Karpas-422 (cell line): Measurements from ENCODE around the gene PXDC1. TPM values are rescaled to one million over a fixed set of nuclear protein-coding genes. Genes with fewer than 3 reads are reported as not detected.

Experiments
- DNase-seq: peaks from one replicate; pipeline ENCODE4 v3.0.0-alpha.2; 2015
- H2AFZ ChIP-seq: fragments of 200-600 bp; sonication (generic); 2 replicates; pipeline ENCODE4 v1.6.1; 2014; ENCODE audit warnings: antibody characterized with exemption, low read length, mixed read lengths
- H3K27ac ChIP-seq: fragments of 200-600 bp; sonication (generic); 2 replicates; pipeline ENCODE4 v1.5.1; 2014; ENCODE audit warnings: mild to moderate bottlenecking, low read length, moderate library complexity
- H3K27me3 ChIP-seq: fragments of 200-600 bp; sonication (generic); 2 replicates; pipeline ENCODE4 v1.6.1; 2014; ENCODE audit warnings: low read length, mixed read lengths
- H3K36me3 ChIP-seq: fragments of 200-600 bp; sonication (generic); 2 replicates; pipeline ENCODE4 v1.6.1; 2014; ENCODE audit warnings: low read length, mixed read lengths; ENCODE audit not compliant: insufficient read depth
- H3K4me1 ChIP-seq: fragments of 200-600 bp; sonication (generic); 2 replicates; pipeline ENCODE4 v1.6.1; 2014; ENCODE audit warnings: mild to moderate bottlenecking, low read length, mixed read lengths
- H3K4me2 ChIP-seq: fragments of 200-600 bp; sonication (generic); 2 replicates; pipeline ENCODE4 v1.6.1; 2014; ENCODE audit warnings: low read length, low read depth, mild to moderate bottlenecking; ENCODE audit not compliant: poor library complexity, severe bottlenecking
- H3K4me3 ChIP-seq: fragments of 200-600 bp; sonication (generic); 2 replicates; pipeline ENCODE4 v1.5.1; 2014; ENCODE audit warnings: mild to moderate bottlenecking, antibody characterized with exemption, low read length, mixed read lengths
- H3K79me2 ChIP-seq: fragments of 200-600 bp; sonication (generic); 2 replicates; pipeline ENCODE4 v1.6.1; 2014; ENCODE audit warnings: mild to moderate bottlenecking, low read length, mixed read lengths
- H3K9ac ChIP-seq: fragments of 200-600 bp; sonication (generic); 2 replicates; pipeline ENCODE4 v1.6.0; 2014; ENCODE audit warnings: low read length
- H3K9me2 ChIP-seq: fragments of 200-600 bp; sonication (generic), shearing (Covaris generic); replicated peaks from 2 replicates; pipeline ENCODE4 v1.6.0; 2014; ENCODE audit warnings: mild to moderate bottlenecking, low read length, moderate library complexity; ENCODE audit not compliant: insufficient read depth
- H3K9me3 ChIP-seq: fragments of 300-700, 200-600 bp; sonication (generic); 2 replicates; pipeline ENCODE4 v1.6.1; 2014; ENCODE audit warnings: low read length, mixed read lengths
- H4K20me1 ChIP-seq: fragments of 200-600 bp; sonication (generic); 2 replicates; pipeline ENCODE4 v1.6.1; 2014; ENCODE audit warnings: mild to moderate bottlenecking, antibody characterized with exemption, low read length, low read depth; ENCODE audit not compliant: insufficient read depth
- total RNA-seq: library from RNA; depleted of rRNA; stranded (reverse); fragments of >200 nt; shearing (Covaris generic); gene quantifications from 2 replicates; pipeline ENCODE4 v1.2.3, GENCODE V29; 2014; ENCODE audit warnings: low replicate concordance

Gene PXDC1
- total RNA-seq, 1 experiment from 2014 or later: not detected

DNA sequence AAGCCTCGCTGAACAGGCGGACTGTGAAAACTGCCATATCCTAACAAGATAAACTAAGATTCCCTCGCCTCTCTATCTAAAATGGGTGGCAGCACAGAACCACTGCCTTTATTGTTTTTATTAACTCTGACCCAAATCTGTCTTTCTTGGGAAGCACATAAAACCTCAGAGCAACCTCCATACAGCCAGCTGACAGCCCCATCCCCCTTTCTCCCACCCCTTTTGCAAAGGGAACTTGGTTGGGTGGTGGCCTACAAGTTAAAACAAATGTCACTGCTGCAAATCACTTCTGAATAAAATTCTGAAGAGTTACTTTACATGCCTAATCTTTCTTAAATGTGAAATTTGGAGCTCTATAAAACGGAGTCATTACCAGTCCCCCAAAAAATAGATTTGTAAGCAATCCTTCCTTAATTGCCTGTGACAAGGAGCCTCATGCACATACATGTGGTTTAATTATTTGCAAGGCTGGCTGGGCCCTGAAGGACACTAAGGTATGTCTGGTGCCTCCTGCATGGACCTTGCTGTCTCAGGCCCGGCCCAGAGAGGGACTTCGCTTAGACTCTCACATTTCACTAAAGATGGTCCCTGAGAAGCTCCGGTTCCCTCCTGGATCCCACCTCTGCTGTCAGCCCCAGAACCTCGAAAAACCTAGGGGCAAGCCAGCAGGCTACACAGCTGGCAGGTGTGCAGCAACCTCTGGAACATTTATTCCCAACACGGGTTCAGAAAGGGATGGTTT, 21.7 kb downstream of the PXDC1 start:
- Histone ChIP-seq H3K27me3 (no peaks in the 10 kb centered on the region), H3K79me2 (no peaks in the 10 kb centered on the region), H3K36me3 (no peaks in the 10 kb centered on the region), H3K9me3 (no peaks in the 10 kb centered on the region), H3K9me2 (no peaks in the 10 kb centered on the region), H3K9ac (no peak overlapping the region), H3K27ac (no peak overlapping the region), H4K20me1 (no peaks in the 10 kb centered on the region), H3K4me1 (no peaks in the 10 kb centered on the region), H3K4me2 (no peak overlapping the region), H3K4me3 (no peak overlapping the region), H2AFZ (no peak overlapping the region)
- DNase-seq: no peak

DNA sequence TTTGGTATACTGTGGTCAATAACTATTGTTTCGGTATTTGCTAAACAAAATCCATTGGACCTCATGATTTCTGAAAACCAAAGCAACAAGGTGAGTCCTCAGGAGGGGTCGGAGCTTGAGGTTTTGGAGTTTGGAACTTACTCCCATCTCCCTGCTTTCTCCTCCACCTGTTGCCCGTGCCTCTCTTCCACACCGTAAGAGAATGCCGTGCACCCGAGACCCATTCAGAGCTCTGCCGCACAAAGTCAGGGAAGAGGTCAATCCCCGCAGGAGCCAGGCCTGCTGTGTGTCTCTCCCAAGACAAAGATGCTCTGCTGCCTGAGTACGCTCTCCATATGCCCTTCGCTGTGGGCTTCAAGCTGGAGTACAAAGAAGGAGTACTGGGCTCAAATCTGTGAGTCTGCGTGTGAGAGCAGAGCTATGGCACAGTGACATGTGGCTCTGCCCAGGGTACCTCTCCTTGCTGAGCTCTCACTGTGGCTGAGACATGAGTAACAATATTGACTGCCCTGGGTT, 23.9 kb downstream of the PXDC1 start:
- Histone ChIP-seq H3K27me3 (no peaks in the 10 kb centered on the region), H3K4me2 (no peak overlapping the region), H3K4me3 (no peak overlapping the region), H3K9me2 (no peaks in the 10 kb centered on the region), H3K27ac (no peak overlapping the region), H4K20me1 (no peaks in the 10 kb centered on the region), H2AFZ (no peak overlapping the region), H3K9me3 (no peaks in the 10 kb centered on the region), H3K79me2 (no peaks in the 10 kb centered on the region), H3K9ac (no peak overlapping the region), H3K4me1 (no peaks in the 10 kb centered on the region), H3K36me3 (no peaks in the 10 kb centered on the region)
- DNase-seq: no peak

DNA sequence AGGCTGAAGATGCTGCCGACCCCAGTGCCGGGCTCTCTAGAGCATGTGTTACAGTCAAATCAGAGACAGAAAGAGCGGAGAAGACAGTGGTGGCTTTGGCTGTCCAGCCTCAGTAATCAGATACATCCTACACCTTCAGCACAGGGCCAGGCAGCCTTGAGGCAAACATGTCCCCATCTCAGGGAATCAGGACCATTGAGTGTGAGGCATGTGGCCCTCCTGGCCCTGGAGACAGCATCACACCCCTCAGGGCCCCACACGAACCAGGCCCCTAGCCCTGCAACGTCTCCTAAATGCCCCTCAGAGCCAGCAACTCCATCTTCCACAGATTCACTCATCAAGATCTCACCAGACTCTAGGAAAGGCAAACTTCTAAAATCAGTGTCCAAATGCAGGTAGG, 24.5 kb downstream of the PXDC1 start:
- H2AFZ ChIP-seq: no peak overlapping the region
- no peaks in the 10 kb centered on the region for H4K20me1 ChIP-seq
- H3K27ac ChIP-seq: no peak overlapping the region
- H3K9me3 ChIP-seq: no peaks in the 10 kb centered on the region
- no peaks in the 10 kb centered on the region for H3K79me2 ChIP-seq
- no peaks in the 10 kb centered on the region for H3K36me3 ChIP-seq
- H3K4me3 ChIP-seq: no peak overlapping the region
- no peaks in the 10 kb centered on the region for H3K9me2 ChIP-seq
- no peak overlapping the region for H3K9ac ChIP-seq
- no peaks in the 10 kb centered on the region for H3K4me1 ChIP-seq
- H3K4me2 ChIP-seq: no peak overlapping the region
- H3K27me3 ChIP-seq: no peaks in the 10 kb centered on the region
- DNase-seq: no peak

DNA sequence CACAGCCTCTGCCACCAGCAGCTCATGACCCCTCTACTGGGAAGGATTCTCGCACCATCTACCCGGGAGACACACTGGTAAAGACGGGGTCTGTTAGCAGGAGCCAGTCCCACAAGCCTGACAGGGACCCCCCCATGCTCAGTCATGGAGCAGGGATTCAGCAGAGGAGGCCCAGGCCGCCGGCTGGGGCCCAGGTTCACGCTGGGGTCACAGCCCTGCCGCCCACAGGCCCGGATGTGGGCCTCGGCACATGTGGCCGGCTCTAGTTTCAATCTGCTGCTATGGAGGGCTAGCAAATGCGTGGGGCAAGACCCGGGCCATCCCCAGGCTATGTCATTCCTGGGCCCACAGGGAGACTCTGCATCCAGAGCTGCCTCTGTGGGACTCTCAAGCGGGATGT, 25.1 kb downstream of the PXDC1 start:
- no peak overlapping the region for H3K4me2 ChIP-seq
- H3K4me3 ChIP-seq: no peak overlapping the region
- H3K27me3 ChIP-seq: no peaks in the 10 kb centered on the region
- no peak overlapping the region for H3K27ac ChIP-seq
- no peaks in the 10 kb centered on the region for H3K9me2 ChIP-seq
- DNase-seq: no peak
- H3K36me3 ChIP-seq: no peaks in the 10 kb centered on the region
- H3K9ac ChIP-seq: no peak overlapping the region
- no peaks in the 10 kb centered on the region for H3K4me1 ChIP-seq
- no peaks in the 10 kb centered on the region for H3K79me2 ChIP-seq
- H4K20me1 ChIP-seq: no peaks in the 10 kb centered on the region
- no peaks in the 10 kb centered on the region for H3K9me3 ChIP-seq
- H2AFZ ChIP-seq: no peak overlapping the region

DNA sequence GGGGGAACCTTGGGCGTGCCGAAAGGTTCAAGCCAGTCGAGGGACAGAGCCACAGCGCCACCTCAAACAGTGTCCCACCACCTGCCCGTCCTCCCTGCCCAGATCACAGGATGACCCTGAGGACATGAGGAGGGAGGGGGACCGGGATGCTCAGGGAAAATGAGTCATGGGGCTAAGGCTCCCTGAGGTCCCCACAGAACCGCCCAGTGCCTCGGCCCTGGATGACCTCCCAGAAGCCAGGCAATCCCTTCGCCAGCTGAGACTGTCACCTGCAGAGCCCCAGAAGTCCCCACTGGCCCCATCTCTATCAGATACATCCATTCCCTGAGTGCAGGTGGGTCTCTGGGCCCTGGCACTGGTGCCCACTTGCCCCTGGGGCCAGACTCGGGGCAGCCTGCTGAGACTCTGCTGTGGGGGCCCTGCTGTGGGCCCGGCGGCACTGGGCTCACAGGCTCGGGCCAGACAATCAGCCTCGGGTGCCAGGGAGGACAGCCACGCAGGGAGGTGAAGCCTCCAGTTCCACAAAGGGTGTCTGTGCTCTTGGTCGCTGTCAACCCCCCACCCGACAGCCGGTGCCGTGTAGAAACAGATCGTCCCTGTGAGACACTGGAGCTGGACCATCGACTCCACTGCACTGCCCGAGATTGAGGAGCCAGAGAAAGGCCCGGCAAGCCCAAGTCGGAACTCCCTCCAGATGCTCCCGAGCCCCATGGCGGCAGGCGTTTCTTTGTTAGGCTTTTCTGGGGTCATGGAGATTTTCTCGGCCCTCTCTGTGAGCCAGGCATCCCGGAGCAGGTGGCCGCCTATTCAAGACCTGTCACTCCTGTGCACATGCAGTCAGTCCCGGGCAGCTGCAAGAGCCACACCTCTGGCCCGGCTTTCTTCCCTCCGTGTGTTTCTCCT, 26.1 kb downstream of the PXDC1 start:
- Histone ChIP-seq H4K20me1 (no peaks in the 10 kb centered on the region), H3K36me3 (no peaks in the 10 kb centered on the region), H3K27me3 (no peaks in the 10 kb centered on the region), H3K9me3 (no peaks in the 10 kb centered on the region), H3K4me2 (no peak overlapping the region), H2AFZ (no peak overlapping the region), H3K4me1 (no peaks in the 10 kb centered on the region), H3K79me2 (no peaks in the 10 kb centered on the region), H3K27ac (no peak overlapping the region), H3K4me3 (no peak overlapping the region), H3K9ac (no peak overlapping the region), H3K9me2 (no peaks in the 10 kb centered on the region)
- no peak for DNase-seq

DNA sequence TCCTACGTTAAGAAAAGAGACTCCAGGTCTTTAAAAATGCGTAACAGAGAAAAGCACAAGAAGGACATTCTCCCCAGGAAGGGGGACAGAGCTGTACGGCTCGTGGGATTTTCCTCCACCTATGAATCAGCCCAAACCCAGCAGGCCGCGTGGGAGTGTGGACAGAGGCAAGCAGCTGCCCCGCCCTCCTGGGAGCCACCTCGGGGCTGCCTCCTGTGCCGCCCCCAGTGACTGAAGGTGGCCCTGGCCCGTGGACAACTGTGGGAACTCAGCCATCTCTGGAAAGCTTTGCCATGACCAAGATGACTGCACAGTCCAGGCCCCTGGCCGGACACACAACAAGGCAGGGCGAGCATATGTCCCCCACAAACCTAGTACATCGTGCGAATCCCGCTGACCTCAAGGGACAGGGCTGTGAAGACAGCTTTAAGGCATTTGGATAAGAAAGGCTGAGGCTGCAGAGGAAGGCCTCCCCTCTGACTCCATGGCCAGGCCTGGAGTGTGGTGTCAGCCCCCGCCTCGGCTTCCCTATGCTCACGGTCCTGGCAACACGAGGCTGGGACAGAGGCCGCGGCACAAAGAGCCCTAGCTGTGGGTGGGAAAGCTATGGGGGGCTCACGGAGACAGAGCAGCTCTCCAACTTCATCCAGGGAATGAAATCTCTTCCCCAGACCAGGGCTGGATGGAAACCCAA, 26.9 kb downstream of the PXDC1 start:
- Histone ChIP-seq H3K4me1 (no peaks in the 10 kb centered on the region), H3K27me3 (no peaks in the 10 kb centered on the region), H3K4me3 (no peak overlapping the region), H3K9me3 (no peaks in the 10 kb centered on the region), H3K9me2 (no peaks in the 10 kb centered on the region), H3K9ac (no peak overlapping the region), H3K36me3 (no peaks in the 10 kb centered on the region), H2AFZ (no peak overlapping the region), H3K79me2 (no peaks in the 10 kb centered on the region), H4K20me1 (no peaks in the 10 kb centered on the region), H3K27ac (no peak overlapping the region), H3K4me2 (no peak overlapping the region)
- DNase-seq: no peak

DNA sequence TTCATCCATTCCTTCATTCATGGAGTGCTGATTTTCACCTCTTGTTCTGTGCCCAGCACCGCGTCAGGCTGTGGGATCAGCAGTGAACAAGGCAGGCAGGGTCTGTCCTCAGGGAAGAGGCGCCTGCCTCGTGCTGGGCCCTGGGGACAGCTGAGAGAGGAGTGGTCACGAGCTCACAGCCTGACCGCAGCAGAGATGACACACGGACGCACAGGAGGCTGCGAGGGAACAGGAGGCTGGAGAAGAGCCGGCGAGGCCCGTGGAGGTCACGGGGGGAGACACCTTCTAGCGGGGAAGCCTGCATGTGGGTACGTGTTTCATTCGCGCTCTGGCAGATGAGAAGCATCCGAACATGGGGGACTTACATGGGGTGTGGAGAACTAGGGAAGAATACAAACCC, 27.5 kb downstream of the PXDC1 start:
- Histone ChIP-seq H3K27me3 (no peaks in the 10 kb centered on the region), H3K27ac (no peak overlapping the region), H3K36me3 (no peaks in the 10 kb centered on the region), H3K4me2 (no peak overlapping the region), H3K9ac (no peak overlapping the region), H2AFZ (no peak overlapping the region), H4K20me1 (no peaks in the 10 kb centered on the region), H3K9me3 (no peaks in the 10 kb centered on the region), H3K4me1 (no peaks in the 10 kb centered on the region), H3K79me2 (no peaks in the 10 kb centered on the region), H3K9me2 (no peaks in the 10 kb centered on the region), H3K4me3 (no peak overlapping the region)
- no peak for DNase-seq

DNA sequence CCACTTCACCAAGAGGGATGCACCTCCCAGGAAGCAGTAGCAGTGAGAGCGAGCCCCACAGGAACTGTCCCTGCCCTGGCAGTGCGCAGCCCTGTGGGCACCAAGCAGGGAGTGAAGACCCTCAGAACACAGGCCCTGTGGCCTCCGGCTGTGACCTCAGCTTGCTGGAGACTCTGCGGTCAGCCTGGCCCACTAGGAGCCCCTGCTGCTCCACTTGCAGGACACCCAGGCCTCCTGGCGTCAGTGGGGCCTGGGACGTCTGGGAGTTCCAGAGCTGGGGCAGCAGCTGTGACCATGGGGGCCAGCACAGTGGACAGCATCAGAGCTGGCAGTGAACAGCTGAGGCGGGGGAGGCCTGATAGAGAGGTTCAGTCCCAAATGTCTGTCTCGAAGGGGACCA, 28.3 kb downstream of the PXDC1 start:
- H3K36me3 ChIP-seq: no peaks in the 10 kb centered on the region
- H3K4me3 ChIP-seq: no peak overlapping the region
- no peaks in the 10 kb centered on the region for H4K20me1 ChIP-seq
- H3K9me2 ChIP-seq: no peaks in the 10 kb centered on the region
- no peak for DNase-seq
- H3K9me3 ChIP-seq: no peaks in the 10 kb centered on the region
- no peak overlapping the region for H2AFZ ChIP-seq
- no peak overlapping the region for H3K9ac ChIP-seq
- H3K27ac ChIP-seq: no peak overlapping the region
- no peak overlapping the region for H3K4me2 ChIP-seq
- no peaks in the 10 kb centered on the region for H3K4me1 ChIP-seq
- no peaks in the 10 kb centered on the region for H3K27me3 ChIP-seq
- H3K79me2 ChIP-seq: no peaks in the 10 kb centered on the region
